Head of caudate nucleus (tissue), 42 donors: ENCODE data around the gene HHEX.
"Not testable (repeated sequence)": the region's sequence is repeated elsewhere in the genome, so short reads cannot be mapped to it uniquely, and the experiment has no call there.

ENCODE experiments used
- DNase-seq, 42 donors: peaks; one replicate each; pipeline versions ENCODE4 v3.0.0 to v3.0.0-alpha.2; 2020 to 2021; ENCODE audit warnings: mixed read lengths in 7 of 42
- intact Hi-C: fragments of 100-400 bp; cut with DNase I; formaldehyde crosslinking; loops from one replicate; pipeline ENCODE4 v1.15.0; 2022

HHEX gene

GRCh38 chr10:92722349-92722748 is 32.6 kb downstream of the HHEX start:
- DNase-seq = no peak
- intact Hi-C loops = no loop called here

- DNase-seq = no peak
- intact Hi-C loops = no loop called here
Observed at GRCh38 chr10:92727141-92727540, 37.4 kb downstream of the HHEX start.

DNA sequence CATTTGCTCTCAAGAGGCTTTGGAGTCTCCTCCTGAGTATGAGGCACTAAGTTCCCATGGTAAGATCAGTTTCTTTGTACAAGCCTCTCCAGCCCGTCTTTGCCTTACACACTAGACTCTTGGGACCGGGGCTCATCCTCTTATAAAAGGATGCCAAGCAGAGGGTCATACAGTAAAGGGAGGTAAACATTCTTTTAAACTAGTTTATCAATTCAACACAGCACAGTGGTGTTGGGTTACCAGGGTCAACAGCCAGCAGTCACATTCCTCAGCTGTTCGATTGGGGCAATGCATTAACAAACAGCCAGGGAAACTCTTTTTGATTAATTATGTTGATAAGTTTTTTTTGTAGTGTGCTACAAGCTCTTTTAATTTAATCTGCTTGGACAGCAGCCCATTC is 37.8 kb downstream of the HHEX start:
- no peak for DNase-seq
- intact Hi-C loops = no loop called here

DNA sequence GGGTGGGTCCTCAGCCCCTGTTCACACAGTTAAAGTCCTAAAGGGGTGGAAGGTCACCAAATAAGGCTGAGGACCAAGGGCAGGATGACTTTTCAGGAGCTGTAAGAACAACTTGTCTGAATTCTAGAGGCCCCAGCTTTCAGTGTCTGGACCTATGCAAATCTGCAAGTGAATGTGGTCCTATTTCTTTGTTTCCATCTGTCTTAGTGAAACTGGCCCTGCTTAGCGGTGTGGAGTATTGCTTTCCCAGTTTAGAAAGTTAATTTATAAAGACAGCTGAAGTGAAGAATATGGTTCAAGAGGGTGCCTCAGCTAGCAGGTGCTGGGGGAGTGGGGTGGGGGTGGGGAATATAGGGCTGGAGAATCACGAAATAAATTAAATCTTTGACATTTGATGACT is 40.1 kb downstream of the HHEX start:
- DNase-seq = no peak
- intact Hi-C loops = no loop called here

DNA sequence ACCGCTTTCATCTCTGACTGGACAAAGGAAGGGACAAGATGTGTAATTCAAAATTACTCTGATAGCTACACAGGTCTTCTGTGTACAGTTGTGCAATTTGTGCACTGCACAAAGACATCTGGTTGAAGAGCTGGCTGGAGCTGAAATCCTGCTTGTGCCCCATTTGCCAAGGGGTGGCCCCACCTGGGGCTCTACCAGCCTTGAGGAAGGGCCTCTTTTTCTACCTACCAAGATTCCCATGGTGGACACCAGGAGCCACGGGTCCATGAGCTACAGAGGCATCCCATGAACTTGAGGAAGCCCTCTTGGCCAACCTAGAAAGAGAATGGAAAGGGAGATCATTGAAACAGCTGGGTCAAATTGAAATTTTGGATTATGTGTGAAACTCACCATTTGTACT is 43.2 kb downstream of the HHEX start:
- intact Hi-C loops = no loop called here
- no peak for DNase-seq

- intact Hi-C loops = no loop called here
- no peak for DNase-seq
Observed at GRCh38 chr10:92734301-92734700, 44.5 kb downstream of the HHEX start.

DNA sequence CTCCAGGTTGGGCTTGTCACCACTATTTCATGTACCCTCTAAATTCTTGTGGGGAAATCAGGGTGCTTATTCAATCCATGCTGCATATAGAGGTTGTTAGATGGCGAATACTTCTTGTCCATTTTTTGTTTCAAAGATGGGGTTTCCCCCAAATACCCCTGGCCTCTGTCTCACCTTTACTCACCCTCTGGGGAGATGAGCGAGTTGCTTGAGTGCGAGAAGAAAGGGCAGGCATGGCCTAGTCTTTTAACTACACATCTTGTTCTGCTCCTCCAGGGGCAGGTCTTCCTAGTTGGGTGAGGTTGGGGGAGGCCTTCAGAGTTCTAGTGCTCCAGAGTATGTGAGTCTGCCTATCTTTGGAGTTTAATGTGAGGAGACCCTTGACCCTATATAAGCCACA is 46.2 kb downstream of the HHEX start:
- no peak for DNase-seq
- intact Hi-C loops = no loop called here

GRCh38 chr10:92737484-92737883 is 47.7 kb downstream of the HHEX start:
- intact Hi-C loops = no loop called here
- DNase-seq = no peak

DNA sequence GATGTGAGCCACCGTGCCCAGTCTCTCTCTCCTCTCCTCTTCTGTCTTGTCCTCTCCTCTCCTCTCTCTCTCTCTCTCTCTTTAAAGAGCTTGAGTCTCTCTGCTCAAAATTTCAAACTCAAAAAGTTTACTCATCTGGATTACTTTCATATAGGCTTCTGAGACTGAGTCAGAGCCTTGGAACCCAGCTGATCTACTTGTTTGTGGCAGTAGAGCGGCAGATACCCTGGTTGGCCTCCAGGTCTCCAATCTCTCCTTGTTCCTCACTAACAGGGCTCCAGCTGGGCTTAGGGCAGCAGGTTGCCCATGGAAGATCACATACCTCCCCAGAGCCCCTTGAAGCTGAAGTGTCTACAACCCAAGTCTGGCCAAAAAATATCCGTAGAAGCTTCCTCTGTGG is 51.0 kb downstream of the HHEX start:
- intact Hi-C loops = no loop called here
- no peak for DNase-seq

GRCh38 chr10:92741741-92742140 is 52.0 kb downstream of the HHEX start:
- DNase-seq, intact Hi-C loops: not testable (repeated sequence)

DNA sequence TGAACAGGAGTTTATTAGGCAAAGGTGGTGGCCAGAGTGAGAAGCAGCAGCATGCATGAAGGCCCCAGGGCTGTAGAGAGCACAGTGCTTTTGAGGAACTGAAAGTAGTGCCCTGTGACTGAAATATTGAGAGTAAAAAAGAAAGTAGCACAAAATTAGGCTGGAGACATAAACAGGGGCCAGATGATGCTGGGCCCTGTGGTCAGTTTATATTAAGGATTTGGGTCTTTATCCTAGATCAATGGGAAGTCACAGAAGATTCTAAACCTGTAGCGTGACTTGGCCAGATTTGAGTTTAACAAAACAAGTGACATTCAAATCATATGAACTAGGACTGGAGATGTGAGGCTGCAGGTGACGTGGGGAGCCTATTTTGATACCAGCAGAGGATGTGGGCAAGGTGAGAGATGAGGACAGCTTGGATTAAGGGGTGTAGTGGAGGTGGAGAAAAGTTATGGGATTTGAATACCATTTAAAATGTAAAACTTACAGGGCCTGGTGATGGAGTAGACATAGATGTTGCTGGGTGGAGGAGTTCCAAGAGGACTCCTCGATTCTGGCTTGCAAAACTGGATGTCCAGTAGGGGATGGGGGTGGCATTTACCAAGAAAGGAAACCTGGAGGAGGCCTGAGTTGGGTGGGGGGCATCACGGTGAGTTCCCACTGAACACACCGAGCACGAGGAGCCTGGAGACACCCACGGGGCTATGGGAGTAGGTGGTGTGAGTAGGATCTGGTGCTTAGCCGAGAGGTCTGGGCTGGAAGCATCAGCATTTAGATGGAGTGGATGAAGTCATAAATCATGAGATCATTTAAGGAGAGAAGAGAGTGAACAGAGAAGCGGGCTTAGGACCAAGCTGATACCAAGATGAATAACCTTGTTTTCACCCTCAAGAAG is 52.8 kb downstream of the HHEX start:
- intact Hi-C loops = no loop called here
- peak in 9 of 42 donors; percentile 2 to 43 (median 13) for DNase-seq
